IMR-90 (cell line): ENCODE measurements around the gene CPSF4L. TPM values are rescaled to one million over a fixed set of nuclear protein-coding genes. Genes with fewer than 3 reads are reported as not detected.

Source experiments
- ATAC-seq: fragments of 200-7000 bp; cut with Tn5 transposase; 2 replicates; pipeline ENCODE4 v1.9.1; 2020; ENCODE audit warnings: low read depth, mild to moderate bottlenecking, moderate library complexity
- BruUV-seq: library from RNA; stranded (reverse); fragments of 400-500 nt; replicated peaks from 2 replicates; lab custom pipeline; 2021; lab: Mats Ljungman, UMichigan
- CTCF ChIA-PET: fragments of 300-600 bp; formaldehyde crosslinking; extraction: SDS; loops from one replicate; lab custom pipeline; 2021; ENCODE audit warnings: antibody characterized with exemption; lab: Yijun Ruan, JAX
- POLR2A ChIA-PET: fragments of 300-600 bp; sonication (Branson Sonifier 250); formaldehyde crosslinking; loops from one replicate; lab custom pipeline; 2022; ENCODE audit warnings: antibody characterized with exemption; ENCODE audit not compliant: unreplicated experiment; lab: Charles Lee
- DNase-seq: peaks from one replicate; pipeline ENCODE4 v3.0.0; 2013
- H2AFZ ChIP-seq: replicated peaks from 2 replicates; pipeline ENCODE3; 2013; ENCODE audit warnings: low read length, mild to moderate bottlenecking; ENCODE audit not compliant: poor library complexity
- H2AK5ac ChIP-seq: 2 replicates; pipeline ENCODE4 v1.6.1; 2013; ENCODE audit warnings: low read depth, low read length, inconsistent platforms
- H2AK9ac ChIP-seq: replicated peaks from 2 replicates; pipeline ENCODE3; 2013; ENCODE audit warnings: mild to moderate bottlenecking, low read depth, low read length, moderate library complexity; ENCODE audit not compliant: poor library complexity
- H2BK120ac ChIP-seq: 2 replicates; pipeline ENCODE4 v1.6.1; 2013; ENCODE audit warnings: low read depth, low read length, inconsistent platforms
- H2BK15ac ChIP-seq: 3 replicates; pipeline ENCODE4 v1.6.1; 2013; ENCODE audit warnings: low read depth, low read length, inconsistent platforms
- H2BK20ac ChIP-seq: 2 replicates; pipeline ENCODE4 v1.6.1; 2013; ENCODE audit warnings: low read depth, mild to moderate bottlenecking, inconsistent platforms, low read length, moderate library complexity
- H2BK5ac ChIP-seq: 2 replicates; pipeline ENCODE4 v1.6.1; 2013; ENCODE audit warnings: mild to moderate bottlenecking, low read depth, low read length, inconsistent platforms; ENCODE audit not compliant: poor library complexity, severe bottlenecking
- H3K14ac ChIP-seq: replicated peaks from 2 replicates; pipeline ENCODE4 v1.6.1; 2013; ENCODE audit warnings: low read depth, low read length, inconsistent platforms
- H3K18ac ChIP-seq: 2 replicates; pipeline ENCODE4 v1.6.1; 2013; ENCODE audit warnings: low read depth, low read length, control low read depth
- H3K23ac ChIP-seq: 2 replicates; pipeline ENCODE4 v1.6.1; 2013; ENCODE audit warnings: low read depth, low read length, inconsistent platforms
- H3K27ac ChIP-seq: 2 replicates; pipeline ENCODE4 v1.5.1; 2013; ENCODE audit warnings: mild to moderate bottlenecking, control low read depth, low read length; ENCODE audit not compliant: insufficient read depth
- H3K27me3 ChIP-seq: 2 replicates; pipeline ENCODE4 v1.6.1; 2013; ENCODE audit warnings: low read length; ENCODE audit not compliant: control insufficient read depth, insufficient read depth
- H3K36me3 ChIP-seq: 2 replicates; pipeline ENCODE4 v1.6.1; 2013; ENCODE audit warnings: low read length, mixed read lengths; ENCODE audit not compliant: control insufficient read depth, insufficient read depth
- H3K4ac ChIP-seq: 2 replicates; pipeline ENCODE4 v1.6.1; 2013; ENCODE audit warnings: low read depth, low read length, inconsistent platforms
- H3K4me1 ChIP-seq: 2 replicates; pipeline ENCODE4 v1.6.1; 2013; ENCODE audit warnings: low read length, mixed read lengths; ENCODE audit not compliant: control insufficient read depth, insufficient read depth
- H3K4me2 ChIP-seq: 2 replicates; pipeline ENCODE4 v1.6.1; 2013; ENCODE audit warnings: low read depth, mild to moderate bottlenecking, control low read depth, low read length, moderate library complexity
- H3K4me3 ChIP-seq: 2 replicates; pipeline ENCODE4 v1.5.1; 2013; ENCODE audit warnings: low read depth, mild to moderate bottlenecking, control low read depth, low read length, moderate library complexity; ENCODE audit not compliant: insufficient read depth
- H3K56ac ChIP-seq: 2 replicates; pipeline ENCODE4 v1.6.1; 2013; ENCODE audit warnings: low read length, inconsistent platforms; ENCODE audit not compliant: insufficient read depth; ENCODE audit errors: extremely low read depth
- H3K79me1 ChIP-seq, 2 experiments: 2 replicates each; pipeline ENCODE4 v1.6.1; 2013; ENCODE audit warnings: low read length in 2 of 2, inconsistent platforms in 1 of 2, low read depth in 1 of 2
- H3K9ac ChIP-seq: 2 replicates; pipeline ENCODE4 v1.6.1; 2013; ENCODE audit warnings: low read depth, low read length, control low read depth
- H3K9me1 ChIP-seq: 2 replicates; pipeline ENCODE4 v1.6.1; 2013; ENCODE audit warnings: low read length, inconsistent platforms; ENCODE audit not compliant: insufficient read depth
- H3K9me3 ChIP-seq: 2 replicates; pipeline ENCODE4 v1.6.1; 2013; ENCODE audit warnings: low read length; ENCODE audit not compliant: control insufficient read depth, insufficient read depth
- H4K20me1 ChIP-seq: 2 replicates; pipeline ENCODE4 v1.6.1; 2013; ENCODE audit warnings: low read length, inconsistent platforms; ENCODE audit not compliant: insufficient read depth
- H4K5ac ChIP-seq: 2 replicates; pipeline ENCODE4 v1.6.1; 2013; ENCODE audit warnings: mild to moderate bottlenecking, low read depth, low read length, control low read depth
- H4K8ac ChIP-seq, 2 experiments: 2 replicates each; pipeline ENCODE4 v1.6.1; 2013; ENCODE audit warnings: low read depth in 2 of 2, low read length in 2 of 2, control low read depth in 1 of 2, inconsistent platforms in 1 of 2
- H4K91ac ChIP-seq: 2 replicates; pipeline ENCODE4 v1.6.1; 2013; ENCODE audit warnings: low read depth, low read length, inconsistent platforms; ENCODE audit not compliant: insufficient read depth
- BHLHE40 ChIP-seq: fragments of 150-350 bp; IDR thresholded peaks from 2 replicates; pipeline ENCODE4 v1.6.1; 2016; ENCODE audit warnings: mild to moderate bottlenecking, low read depth, low read length
- CEBPB ChIP-seq: IDR thresholded peaks from 2 replicates; pipeline ENCODE4 v1.6.1; 2012; ENCODE audit warnings: low read depth, low read length, improper control_type of control experiment
- CHD1 ChIP-seq: IDR thresholded peaks from 2 replicates; pipeline ENCODE4 v1.6.1; 2012; ENCODE audit warnings: low read depth, low read length, improper control_type of control experiment
- FOS ChIP-seq: fragments of 150-350 bp; IDR thresholded peaks from 2 replicates; pipeline ENCODE4 v1.6.1; 2016; ENCODE audit warnings: low read depth, low read length
- MAFK ChIP-seq: IDR thresholded peaks from 2 replicates; pipeline ENCODE4 v1.6.1; 2012; ENCODE audit warnings: low read depth, low read length, improper control_type of control experiment
- MAZ ChIP-seq: IDR thresholded peaks from 2 replicates; pipeline ENCODE4 v1.6.1; 2012; ENCODE audit warnings: low read depth, mild to moderate bottlenecking, low read length, improper control_type of control experiment, moderate library complexity, borderline replicate concordance
- MXI1 ChIP-seq: IDR thresholded peaks from 2 replicates; pipeline ENCODE4 v1.6.1; 2012; ENCODE audit warnings: low read depth, mild to moderate bottlenecking, low read length, moderate library complexity, borderline replicate concordance
- NFE2L2 ChIP-seq: fragments of 150-350 bp; IDR thresholded peaks from 2 replicates; pipeline ENCODE4 v1.6.1; 2016; ENCODE audit warnings: low read depth, mild to moderate bottlenecking, low read length
- POLR2A ChIP-seq: IDR thresholded peaks from 2 replicates; pipeline ENCODE4 v1.6.1; 2012; ENCODE audit warnings: mild to moderate bottlenecking, low read depth, low read length
- RCOR1 ChIP-seq: IDR thresholded peaks from 2 replicates; pipeline ENCODE4 v1.6.1; 2012; ENCODE audit warnings: mild to moderate bottlenecking, low read length, improper control_type of control experiment; ENCODE audit not compliant: insufficient replicate concordance
- RFX5 ChIP-seq: IDR thresholded peaks from 2 replicates; pipeline ENCODE4 v1.8.0; 2012; ENCODE audit warnings: low read depth, mild to moderate bottlenecking, low read length, moderate library complexity
- SMC3 ChIP-seq: fragments of 150-350 bp; IDR thresholded peaks from 2 replicates; pipeline ENCODE4 v1.6.1; 2016; ENCODE audit warnings: low read depth, mild to moderate bottlenecking, antibody characterized with exemption, low read length, moderate library complexity
- WGBS, 2 experiments: methylation state at CpG; one replicate each; pipeline versions ENCODE4 v1.1.5 to v1.1.7; 2013; ENCODE audit warnings: missing lambda C conversion rate in 2 of 2; ENCODE audit not compliant: insufficient read length in 1 of 2; ENCODE audit errors: extremely low coverage in 2 of 2; 5-methylcytosine and 5-hydroxymethylcytosine counted together
- dilution Hi-C: fragments of 300-500 bp; cut with HindIII; formaldehyde crosslinking; loops from one replicate; pipeline ENCODE4 v1.14.3; 2018; ENCODE audit warnings: low sequenced_read_pairs; ENCODE audit not compliant: unreplicated experiment
- in situ Hi-C: fragments of 300-500 bp; cut with MboI; formaldehyde crosslinking; loops from 3 replicates; pipeline ENCODE4 v1.14.3; 2019; ENCODE audit warnings: low sequenced_read_pairs, inconsistent platforms, mixed read lengths
- intact Hi-C: fragments of 100-400 bp; cut with micrococcal nuclease; formaldehyde crosslinking; loops from 2 replicates; pipeline ENCODE4 v1.10.0; 2022
- polyA plus RNA-seq, 3 experiments: library from polyadenylated mRNA; depleted of rRNA; stranded (reverse); fragments of >200 nt; gene quantifications; 2 replicates each; pipeline ENCODE4 v1.2.3, GENCODE V29; 2012; ENCODE audit warnings: low replicate concordance in 1 of 3
- total RNA-seq: library from RNA; depleted of rRNA; stranded (reverse); fragments of >200 nt; gene quantifications from 2 replicates; pipeline ENCODE4 v1.2.3, GENCODE V29; 2012
- TF ChIP-seq, protein P1 (sequence below): fragments of 150-350 bp; IDR thresholded peaks from 2 replicates; pipeline ENCODE4 v1.6.1; 2016; ENCODE audit warnings: low read depth, mild to moderate bottlenecking, low read length, moderate library complexity, borderline replicate concordance
- TF ChIP-seq, protein P2 (sequence below): fragments of 150-350 bp; IDR thresholded peaks from 2 replicates; pipeline ENCODE4 v1.6.1; 2017; ENCODE audit warnings: mild to moderate bottlenecking, antibody characterized with exemption, low read length, low read depth
- TF ChIP-seq, protein P3 (sequence below): conservative IDR thresholded peaks from 2 replicates; pipeline ENCODE4 v1.5.1; 2012; ENCODE audit warnings: mild to moderate bottlenecking, low read depth, low read length, improper control_type of control experiment

CPSF4L gene
- total and polyA plus RNA-seq, 2 of the 4 experiments (the other 2 are of a cell fraction), result not detected

DNA sequence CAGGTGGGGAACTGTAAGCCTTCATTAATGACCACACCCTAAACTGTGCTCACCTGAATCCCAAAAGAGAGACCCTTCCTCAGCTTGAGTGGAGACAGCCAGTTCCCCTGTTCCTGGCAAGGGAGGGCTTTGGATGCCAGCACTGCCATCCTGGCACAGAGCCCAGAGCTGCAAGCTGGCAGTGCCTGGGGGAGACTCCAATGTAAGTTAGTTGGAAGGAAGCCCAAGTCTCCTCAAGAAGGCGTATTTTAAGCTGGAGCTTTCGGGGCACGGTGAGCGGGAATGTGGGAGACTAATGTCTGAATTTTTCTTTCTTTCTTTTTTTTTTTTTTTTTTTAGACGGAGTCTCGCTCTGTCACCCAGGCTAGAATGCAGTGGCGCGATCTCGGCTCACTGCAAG lies 45.5 kb upstream of the CPSF4L start:
- Histone ChIP-seq H4K5ac (peak overlapping the region; percentile 50), H2BK15ac (peak overlapping the region; percentile 37; the same call in 2 of the 3 replicates), H3K9me3 (no peaks in the 10 kb centered on the region), H3K4me1 (peaks cover 34% of the 10 kb centered on the region), H3K14ac (peak overlapping the region; percentile 62; the same call in 1 of the 2 replicates), H4K8ac (peak overlapping the region; percentile 43 to 73; a peak in 3 of 4 replicates), H3K4me2 (peak overlapping the region; percentile 2; the same call in 1 of the 2 replicates), H2BK20ac (peak overlapping the region; percentile 32; the same call in 1 of the 2 replicates), H2BK120ac (peak overlapping the region; percentile 47; the same call in 1 of the 2 replicates), H3K9me1 (peaks cover 10% of the 10 kb centered on the region), H3K18ac (no peak overlapping the region), H3K4me3 (no peak overlapping the region), H4K20me1 (peaks cover 11% of the 10 kb centered on the region), H3K36me3 (peaks cover 3% of the 10 kb centered on the region; the same call in 1 of the 2 replicates), H3K27ac (peak overlapping the region; percentile 52), H2AK9ac (no peak overlapping the region), H3K27me3 (no peaks in the 10 kb centered on the region), H2AK5ac (peak overlapping the region; percentile 79), H2AFZ (no peak overlapping the region), H4K91ac (peak overlapping the region; percentile 56; the same call in 1 of the 2 replicates), H3K9ac (no peak overlapping the region), H2BK5ac (peak overlapping the region; percentile 29), H3K56ac (no peak overlapping the region), H3K4ac (peak overlapping the region; percentile 73), H3K79me1 (peaks cover 15 to 54% of the 10 kb centered on the region in 2 experiments), H3K23ac (peak overlapping the region; percentile 85; the same call in 1 of the 2 replicates)
- BruUV-seq, result no TSS peak
- ChIA-PET CTCF (interaction anchor here (0.7 kb wide), 1 partner anchor 63 kb away, joined by 3 read pairs; no protein-coding TSS in a partner anchor), POLR2A (interaction anchor here (0.7 kb wide), 1 partner anchor 101 kb away, joined by 14 read pairs; no protein-coding TSS in a partner anchor)
- DNase-seq (no peak), ATAC-seq (no peak)
- intact Hi-C loops (loop anchor here (2.0 kb wide), 1 partner anchor 14 kb away; no protein-coding TSS in a partner anchor), dilution Hi-C loops (no loop called here), in situ Hi-C loops (loop anchor here (5.0 kb wide), 1 partner anchor 65 kb away; no protein-coding TSS in a partner anchor)
- no CpG with 5 or more reads among the region's 9 CpGs for WGBS, 2 experiments
- no peak for TF ChIP-seq RCOR1
- TF ChIP-seq FOS, result no peak
- TF ChIP-seq, protein P1, sequence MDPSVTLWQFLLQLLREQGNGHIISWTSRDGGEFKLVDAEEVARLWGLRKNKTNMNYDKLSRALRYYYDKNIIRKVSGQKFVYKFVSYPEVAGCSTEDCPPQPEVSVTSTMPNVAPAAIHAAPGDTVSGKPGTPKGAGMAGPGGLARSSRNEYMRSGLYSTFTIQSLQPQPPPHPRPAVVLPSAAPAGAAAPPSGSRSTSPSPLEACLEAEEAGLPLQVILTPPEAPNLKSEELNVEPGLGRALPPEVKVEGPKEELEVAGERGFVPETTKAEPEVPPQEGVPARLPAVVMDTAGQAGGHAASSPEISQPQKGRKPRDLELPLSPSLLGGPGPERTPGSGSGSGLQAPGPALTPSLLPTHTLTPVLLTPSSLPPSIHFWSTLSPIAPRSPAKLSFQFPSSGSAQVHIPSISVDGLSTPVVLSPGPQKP, result no peak
- TF ChIP-seq, protein P2, sequence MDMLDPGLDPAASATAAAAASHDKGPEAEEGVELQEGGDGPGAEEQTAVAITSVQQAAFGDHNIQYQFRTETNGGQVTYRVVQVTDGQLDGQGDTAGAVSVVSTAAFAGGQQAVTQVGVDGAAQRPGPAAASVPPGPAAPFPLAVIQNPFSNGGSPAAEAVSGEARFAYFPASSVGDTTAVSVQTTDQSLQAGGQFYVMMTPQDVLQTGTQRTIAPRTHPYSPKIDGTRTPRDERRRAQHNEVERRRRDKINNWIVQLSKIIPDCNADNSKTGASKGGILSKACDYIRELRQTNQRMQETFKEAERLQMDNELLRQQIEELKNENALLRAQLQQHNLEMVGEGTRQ, result no peak
- no peak for TF ChIP-seq CEBPB
- no peak for TF ChIP-seq SMC3
- TF ChIP-seq, protein P3, sequence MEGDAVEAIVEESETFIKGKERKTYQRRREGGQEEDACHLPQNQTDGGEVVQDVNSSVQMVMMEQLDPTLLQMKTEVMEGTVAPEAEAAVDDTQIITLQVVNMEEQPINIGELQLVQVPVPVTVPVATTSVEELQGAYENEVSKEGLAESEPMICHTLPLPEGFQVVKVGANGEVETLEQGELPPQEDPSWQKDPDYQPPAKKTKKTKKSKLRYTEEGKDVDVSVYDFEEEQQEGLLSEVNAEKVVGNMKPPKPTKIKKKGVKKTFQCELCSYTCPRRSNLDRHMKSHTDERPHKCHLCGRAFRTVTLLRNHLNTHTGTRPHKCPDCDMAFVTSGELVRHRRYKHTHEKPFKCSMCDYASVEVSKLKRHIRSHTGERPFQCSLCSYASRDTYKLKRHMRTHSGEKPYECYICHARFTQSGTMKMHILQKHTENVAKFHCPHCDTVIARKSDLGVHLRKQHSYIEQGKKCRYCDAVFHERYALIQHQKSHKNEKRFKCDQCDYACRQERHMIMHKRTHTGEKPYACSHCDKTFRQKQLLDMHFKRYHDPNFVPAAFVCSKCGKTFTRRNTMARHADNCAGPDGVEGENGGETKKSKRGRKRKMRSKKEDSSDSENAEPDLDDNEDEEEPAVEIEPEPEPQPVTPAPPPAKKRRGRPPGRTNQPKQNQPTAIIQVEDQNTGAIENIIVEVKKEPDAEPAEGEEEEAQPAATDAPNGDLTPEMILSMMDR, result no peak
- no peak for TF ChIP-seq CHD1
- TF ChIP-seq NFE2L2, result no peak
- TF ChIP-seq RFX5, result no peak
- TF ChIP-seq BHLHE40, result no peak
- no peak for TF ChIP-seq MXI1
- no peak for TF ChIP-seq MAFK
- TF ChIP-seq POLR2A, result no peak
- TF ChIP-seq MAZ, result no peak
